Hematopoietic multipotent progenitor cell (in vitro differentiated cells): ENCODE results near the gene ASPRV1. TPM values are rescaled to one million over a fixed set of nuclear protein-coding genes. Genes with fewer than 3 reads are reported as not detected.

ENCODE experiments used
- DNase-seq, 3 donors: peaks; one replicate each; pipeline ENCODE4 v3.0.0-alpha.2; 2011 to 2015; ENCODE audit warnings: low read depth in 2 of 3, low spot score in 2 of 3
- total RNA-seq: library from RNA; depleted of rRNA; stranded (reverse); fragments of >200 nt; gene quantifications from one replicate; pipeline ENCODE4 v1.2.3, GENCODE V29; 2012

Gene ASPRV1
- total RNA-seq, 1 donor: 1.1 TPM

GRCh38 chr2:69945441-69945840 is 16.0 kb downstream of the ASPRV1 start:
- peak in 2 of 3 donors; percentile 36 to 47 for DNase-seq

- no peak for DNase-seq
These were observed 16.7 kb downstream of the ASPRV1 start for GRCh38 chr2:69944756-69945155.

- DNase-seq: peak in 2 of 3 donors; percentile 72 to 82
These were observed 17.4 kb downstream of the ASPRV1 start for GRCh38 chr2:69943843-69944525.

DNA sequence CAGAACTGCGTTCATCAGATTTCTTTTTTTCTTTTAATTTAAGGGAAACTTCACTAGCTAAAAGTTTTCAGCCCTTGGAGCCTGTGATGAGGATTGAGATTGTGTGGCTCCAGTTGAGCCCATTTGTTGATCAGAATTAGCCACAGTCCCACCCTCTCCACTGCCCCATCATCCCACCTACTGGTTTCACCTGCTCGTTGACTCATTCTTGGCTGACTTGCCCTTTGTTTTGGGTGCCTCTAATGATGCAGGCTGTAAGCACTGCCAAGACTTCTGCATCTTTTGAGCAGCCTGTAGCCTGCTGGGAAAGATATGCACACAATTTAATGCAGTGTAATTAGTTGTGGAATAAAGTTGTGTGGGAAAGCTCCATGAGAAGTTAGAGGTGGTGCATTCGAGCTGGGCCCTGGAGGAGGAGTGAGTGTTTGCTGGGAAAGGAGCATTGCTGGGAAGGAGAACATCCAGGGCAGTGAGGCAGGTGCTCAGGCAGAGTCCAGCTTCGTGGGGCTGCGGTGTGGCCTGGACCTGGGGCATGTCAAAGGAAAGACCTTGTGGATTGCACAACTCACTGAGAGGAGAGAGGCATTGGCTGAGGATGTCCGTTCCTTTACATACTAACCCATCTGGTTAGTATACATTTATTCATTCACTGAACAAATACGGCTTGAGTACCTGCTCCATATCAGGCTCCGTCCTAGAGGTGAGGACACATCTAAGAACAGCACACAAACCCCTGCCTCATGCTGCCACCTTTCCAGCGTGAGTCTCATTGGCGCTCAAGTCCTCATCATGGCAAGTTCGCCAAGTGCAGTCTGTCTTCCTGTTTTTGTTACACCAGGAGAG is 18.2 kb downstream of the ASPRV1 start:
- no peak for DNase-seq

DNA sequence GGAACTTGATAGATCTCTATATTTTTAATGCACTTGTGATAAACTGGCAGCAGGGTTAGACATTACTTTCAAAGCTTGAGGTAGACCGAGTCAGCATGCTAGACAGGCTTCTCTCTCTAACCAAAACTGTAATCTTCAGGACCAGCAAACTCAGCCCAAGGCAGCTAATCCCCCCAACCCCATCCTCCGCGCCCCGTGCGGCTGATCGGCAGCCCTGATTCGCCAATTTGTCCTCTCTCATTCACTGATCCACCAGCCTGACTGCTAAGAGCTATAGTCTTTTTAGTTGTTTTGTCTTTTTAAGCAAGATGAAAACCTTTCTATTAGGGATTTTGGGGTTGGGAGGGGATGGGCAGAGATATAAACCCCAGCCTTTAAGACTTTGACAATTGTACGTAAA is 20.7 kb downstream of the ASPRV1 start:
- DNase-seq: no peak

- DNase-seq: no peak
These were observed 21.7 kb downstream of the ASPRV1 start for GRCh38 chr2:69939722-69940121.

DNA sequence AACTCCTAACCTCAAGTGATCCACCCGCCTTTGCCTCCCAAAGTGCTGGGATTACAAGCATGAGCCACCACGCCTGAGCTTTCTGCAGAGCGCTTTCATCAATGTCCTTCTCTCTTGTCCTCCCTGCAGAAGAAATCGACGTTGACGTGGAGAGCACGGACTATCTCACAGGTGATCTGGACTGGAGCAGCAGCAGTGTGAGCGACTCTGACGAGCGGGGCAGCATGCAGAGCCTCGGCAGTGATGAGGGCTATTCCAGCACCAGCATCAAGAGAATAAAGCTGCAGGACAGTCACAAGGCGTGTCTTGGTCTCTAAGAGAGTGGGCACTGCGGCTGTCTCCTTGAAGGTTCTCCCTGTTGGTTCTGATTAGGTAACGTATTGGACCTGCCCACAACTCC is 23.5 kb downstream of the ASPRV1 start:
- DNase-seq: no peak

DNA sequence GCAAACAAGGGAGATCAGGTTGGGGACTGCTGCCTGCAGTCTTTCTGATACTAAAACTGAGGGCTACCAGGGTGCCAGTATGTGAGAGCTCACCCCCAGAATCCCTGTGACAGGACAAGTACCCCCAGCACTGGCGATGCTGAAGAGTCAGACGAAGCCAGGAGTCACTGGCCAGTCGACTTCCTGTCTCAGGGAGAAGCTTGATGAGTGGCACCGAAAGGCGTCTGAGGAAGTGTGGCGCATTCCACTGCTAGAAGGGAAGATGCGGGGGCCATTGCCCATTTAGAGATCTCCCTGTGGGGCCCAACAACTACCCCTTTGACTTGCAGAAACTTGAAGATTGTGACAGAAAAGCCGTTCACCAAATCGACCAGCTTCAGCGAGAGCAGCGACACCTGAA is 24.5 kb downstream of the ASPRV1 start:
- no peak for DNase-seq

- no peak for DNase-seq
These were observed 26.4 kb downstream of the ASPRV1 start for GRCh38 chr2:69935011-69935410.

GRCh38 chr2:69934614-69934908 is 26.9 kb downstream of the ASPRV1 start:
- DNase-seq: no peak

DNA sequence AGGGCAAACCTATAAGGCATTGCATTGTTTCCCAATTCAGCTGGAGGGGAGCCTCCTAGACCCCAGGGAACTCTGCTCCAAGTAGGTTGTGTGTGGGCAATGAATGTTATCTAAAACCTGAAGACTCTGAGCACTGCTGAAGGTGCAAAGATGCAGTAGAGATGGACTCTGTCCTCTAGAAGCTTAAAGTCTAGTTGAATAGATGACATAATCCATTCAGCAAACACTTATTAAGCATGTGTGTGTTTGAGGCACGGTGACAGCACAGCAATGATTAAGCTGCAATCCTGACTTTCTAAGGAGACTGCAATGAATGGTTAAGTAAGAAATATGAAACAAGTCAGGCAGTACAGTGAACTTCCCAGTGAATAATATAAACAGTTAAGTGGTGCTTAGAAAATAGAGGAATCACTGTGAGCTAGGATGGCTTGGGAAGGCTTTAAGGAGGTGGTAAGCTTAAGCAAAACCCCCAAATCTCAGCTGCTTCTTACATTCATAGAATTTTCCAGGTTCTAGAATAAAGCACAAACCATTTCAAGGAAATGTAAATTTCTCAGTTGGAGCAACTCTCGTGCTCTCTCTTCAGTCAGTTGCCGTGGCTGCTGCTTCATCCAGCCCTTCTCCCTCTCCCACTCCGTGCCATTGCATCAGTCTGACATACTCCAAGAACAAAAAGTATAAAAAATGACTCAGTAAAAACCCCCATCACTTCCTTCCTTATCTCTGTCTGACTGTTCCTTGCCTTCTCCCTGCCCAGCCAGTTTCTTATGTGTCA is 27.4 kb downstream of the ASPRV1 start:
- DNase-seq: peak in 1 of 3 donors; percentile 42

DNA sequence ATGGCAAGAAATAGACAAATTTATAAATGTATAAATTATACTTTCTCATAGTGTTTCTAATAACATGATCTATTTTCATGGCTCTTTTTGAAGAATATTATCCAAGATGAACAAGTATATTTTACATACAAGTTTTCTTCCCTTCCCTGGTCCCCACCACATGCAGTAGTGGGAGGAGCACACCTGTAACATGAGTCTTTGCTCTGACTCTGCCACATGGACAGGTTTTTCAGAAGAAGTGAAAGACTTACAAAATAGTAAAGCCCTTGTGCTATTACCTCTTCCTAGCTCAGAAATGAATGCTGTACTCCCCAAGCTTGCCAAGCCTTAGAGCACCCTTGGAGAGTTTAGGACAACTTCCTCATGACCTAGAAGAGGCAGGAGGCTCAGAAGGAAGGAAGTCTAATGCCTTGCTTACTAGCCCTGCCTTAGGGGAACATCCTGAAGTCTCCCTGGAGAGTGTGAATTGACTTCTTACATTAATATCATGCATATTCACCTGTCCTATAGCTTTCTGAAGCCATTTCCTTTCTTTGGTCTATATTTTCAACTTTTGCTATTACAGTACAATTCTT is 28.1 kb downstream of the ASPRV1 start:
- no peak for DNase-seq

GRCh38 chr2:69932596-69932922 is 28.9 kb downstream of the ASPRV1 start:
- no peak for DNase-seq

GRCh38 chr2:69931832-69932595 is 29.4 kb downstream of the ASPRV1 start:
- DNase-seq: no peak

DNA sequence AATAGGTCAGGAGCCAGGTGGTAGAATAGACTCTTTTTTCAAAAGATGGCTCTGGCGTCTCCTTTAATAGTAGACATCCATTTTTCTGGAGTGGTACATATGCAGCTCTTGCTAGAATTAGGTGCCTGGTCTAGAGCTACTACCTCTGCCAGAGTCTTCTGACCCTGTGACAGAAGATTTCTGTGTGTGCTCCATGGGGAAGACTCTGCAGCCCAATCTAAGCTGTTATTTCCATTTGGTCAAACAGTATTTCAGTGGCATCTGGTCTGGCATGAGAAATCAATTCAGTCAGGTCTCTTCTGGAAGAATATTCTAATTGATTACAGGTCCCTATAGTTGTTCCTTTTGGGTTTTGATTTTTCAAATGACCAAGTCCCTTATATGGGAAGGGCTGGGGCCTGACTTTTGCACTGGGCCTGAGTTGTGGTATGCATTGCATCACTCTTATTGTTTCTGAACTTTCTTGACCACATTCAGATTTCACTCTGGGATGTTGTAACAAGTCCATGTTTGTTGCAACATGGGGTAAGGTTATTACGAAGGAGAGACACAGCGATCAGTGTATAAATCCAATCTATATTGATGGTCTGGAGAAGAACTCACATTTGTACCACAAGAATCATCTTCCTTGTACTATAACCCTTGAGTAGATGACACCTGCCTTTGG is 34.4 kb downstream of the ASPRV1 start:
- DNase-seq: no peak

DNA sequence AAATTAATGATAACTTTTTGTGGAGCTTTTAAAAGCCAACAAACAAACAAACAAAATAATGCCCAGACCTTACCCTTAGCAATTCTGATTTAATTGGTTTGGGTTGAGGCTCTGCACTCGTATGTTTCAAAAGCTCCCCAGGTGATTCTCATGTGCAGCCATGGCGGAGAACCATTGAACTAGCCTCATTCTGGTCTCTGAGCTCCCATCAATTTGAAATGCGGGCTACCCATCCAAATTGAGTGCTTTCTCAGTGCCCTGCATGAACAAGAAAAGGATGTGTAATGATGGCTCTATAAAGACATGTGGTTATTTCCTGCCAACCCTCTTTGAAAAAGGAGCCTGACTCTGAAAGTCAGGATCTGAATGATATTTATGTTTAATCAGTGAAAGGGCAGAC is 38.3 kb downstream of the ASPRV1 start:
- DNase-seq: no peak

DNA sequence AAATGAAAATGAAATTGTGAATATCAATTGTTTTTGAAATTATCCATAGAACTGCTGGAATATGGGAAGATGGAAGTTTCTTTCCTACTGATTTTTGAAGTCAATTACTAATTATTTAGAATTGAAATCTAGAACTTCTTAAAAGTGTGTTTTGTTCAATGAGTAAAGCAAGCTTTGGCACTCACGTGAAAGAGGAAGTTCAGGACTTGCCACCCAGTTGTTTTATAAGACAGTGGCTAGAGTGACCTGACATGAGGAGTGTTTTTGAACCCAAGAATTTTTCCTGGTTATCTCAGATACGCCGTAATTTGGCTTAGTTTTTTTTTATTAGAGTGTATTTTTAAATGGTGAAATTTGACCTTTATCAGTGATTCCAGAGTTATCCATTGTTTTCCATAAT is 43.0 kb downstream of the ASPRV1 start:
- DNase-seq: peak in 1 of 3 donors; percentile 43

- no peak for DNase-seq
These were observed 43.6 kb downstream of the ASPRV1 start for GRCh38 chr2:69917852-69918251.

GRCh38 chr2:69916106-69916505 is 45.3 kb downstream of the ASPRV1 start:
- DNase-seq: no peak
